Upper lobe of left lung (tissue), 6 donors: ENCODE data around the gene FADS2. TPM values are rescaled to one million over a fixed set of nuclear protein-coding genes. Genes with fewer than 3 reads are reported as not detected.

Source experiments
- ATAC-seq, 2 donors: fragments of 200-7000 bp; cut with Tn5 transposase; one replicate each; pipeline ENCODE4 v1.9.1; 2022; ENCODE audit warnings: mild to moderate bottlenecking in 2 of 2, moderate library complexity in 2 of 2; ENCODE audit not compliant: low FRiP score in 2 of 2
- DNase-seq, 2 donors: peaks; one replicate each; pipeline ENCODE4 v3.0.0-alpha.2; 2019 to 2020
- H3K27ac ChIP-seq, 4 donors: fragments of 200-600 bp; sonication (generic); one replicate each; pipeline ENCODE4 v1.5.1; 2016 to 2019
- H3K27me3 ChIP-seq, 4 donors: fragments of 200-600 bp; sonication (generic); one replicate each; pipeline ENCODE4 v1.5.1; 2017 to 2019
- H3K36me3 ChIP-seq, 4 donors: fragments of 200-600 bp; sonication (generic); one replicate each; pipeline ENCODE4 v1.5.1; 2016 to 2019
- H3K4me1 ChIP-seq, 4 donors: fragments of 200-600 bp; sonication (generic); one replicate each; pipeline ENCODE4 v1.5.1; 2018 to 2019
- H3K4me3 ChIP-seq, 4 donors: fragments of 200-600 bp; sonication (generic); one replicate each; pipeline ENCODE4 v1.5.1; 2017 to 2019; ENCODE audit warnings: mild to moderate bottlenecking in 2 of 4, moderate library complexity in 1 of 4
- H3K9me3 ChIP-seq, 4 donors: fragments of 200-600 bp; sonication (generic); one replicate each; pipeline ENCODE4 v1.5.1; 2018 to 2019
- EP300 ChIP-seq, 4 donors: sonication (generic); formaldehyde crosslinking; IDR thresholded peaks; one replicate each; pipeline ENCODE4 v1.5.1; 2017; ENCODE audit warnings: antibody characterized with exemption in 4 of 4, control low read depth in 2 of 4
- POLR2A ChIP-seq, 4 donors: fragments of 450-650 bp; IDR thresholded peaks; one replicate each; pipeline ENCODE4 v1.5.1; 2016 to 2017; ENCODE audit warnings: antibody characterized with exemption in 4 of 4, mild to moderate bottlenecking in 2 of 4
- POLR2AphosphoS5 ChIP-seq, 2 donors: sonication (generic); formaldehyde crosslinking; IDR thresholded peaks; one replicate each; pipeline ENCODE4 v1.5.1; 2017; ENCODE audit warnings: antibody characterized with exemption in 2 of 2
- WGBS, 2 donors: methylation state at CpG; one replicate each; pipeline ENCODE4 v1.1.5; 2017 to 2018; 5-methylcytosine and 5-hydroxymethylcytosine counted together
- total RNA-seq, 6 donors: library from RNA; depleted of rRNA in 4 of 6; stranded (reverse); fragments of >200 nt in 4 of 6; gene quantifications; one replicate each; pipeline versions ENCODE4 v1.1.0 to v1.2.1, GENCODE V29; 2016 to 2021
- TF ChIP-seq, protein P1 (sequence below), 6 experiments: fragments of 450-650 bp in 4 of 6; fragments of 200-600 bp in 2 of 6; sonication (generic) in 2 of 6; IDR thresholded peaks; one replicate each; pipeline ENCODE4 v1.5.1; 2016 to 2019; ENCODE audit warnings: antibody characterized with exemption in 6 of 6
- donor health status: DM: no; HTN: no; CAD: no; lungs with moderate emphysema.
- donor health status: DM: no; HTN: yes; CAD: no; lungs with severe emphysema.

Gene FADS2
- total RNA-seq, 6 donors from 2014 or later = 13.5 to 92.5 (median 50.7) TPM

DNA sequence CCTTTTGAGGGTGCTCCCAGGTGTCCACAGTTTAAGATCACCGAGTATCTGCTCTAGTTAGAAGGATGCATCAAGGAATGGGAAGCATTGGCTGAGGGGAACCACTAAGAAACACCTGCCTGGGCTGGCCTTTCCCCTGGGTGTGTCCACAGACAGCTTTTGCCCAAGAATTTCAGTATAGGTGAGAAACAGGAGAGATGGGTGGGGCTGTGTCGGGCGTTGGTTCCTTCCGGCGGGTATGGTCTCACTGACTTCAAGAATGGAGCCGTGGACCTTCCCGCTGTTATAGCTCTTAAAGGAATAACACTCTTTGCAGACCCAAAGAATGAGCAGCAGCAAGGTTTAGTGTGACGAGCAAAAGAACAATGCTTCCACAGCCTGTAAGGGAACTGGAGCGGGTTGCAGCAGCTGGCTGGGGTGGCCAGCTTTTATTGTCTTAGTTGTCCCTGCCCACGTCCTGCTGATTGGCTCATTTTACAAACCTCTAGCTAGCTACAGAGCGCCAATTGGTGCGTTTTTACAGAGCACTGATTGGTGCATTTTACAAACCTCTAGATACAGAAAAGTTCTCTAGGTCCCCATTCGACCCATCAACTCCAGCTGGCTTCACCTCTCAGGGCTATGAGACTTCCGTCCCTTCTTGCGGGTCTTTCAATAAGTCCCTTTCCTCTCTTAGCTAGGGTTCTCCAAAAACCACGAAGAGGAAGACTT is 13.7 kb upstream of the FADS2 start:
- no peak for ATAC-seq
- peak in 1 of 2 donors; percentile 42 for DNase-seq
- H3K9me3 ChIP-seq = no peaks in the 10 kb centered on the region
- H3K4me1 ChIP-seq = peaks cover 5 to 27% (median 10%) of the 10 kb centered on the region in 4 donors
- peak overlapping the region in 3 of 4 donors; percentile 72 to 84 (median 73) for H3K4me3 ChIP-seq
- 70 to 75% methylated on average over 16 of the region's 16 CpGs for WGBS, 2 donors
- peak overlapping the region; percentile 97 to 99 (median 98) for H3K27ac ChIP-seq
- no peaks in the 10 kb centered on the region for H3K27me3 ChIP-seq
- TF ChIP-seq POLR2A (IDR thresholded peaks at IDR 0.05) (peak in 1 of 4 donors; percentile 15), POLR2AphosphoS5 (IDR thresholded peaks at IDR 0.05) (no peak), EP300 (IDR thresholded peaks at IDR 0.05) (no peak)
- TF ChIP-seq, protein P1, sequence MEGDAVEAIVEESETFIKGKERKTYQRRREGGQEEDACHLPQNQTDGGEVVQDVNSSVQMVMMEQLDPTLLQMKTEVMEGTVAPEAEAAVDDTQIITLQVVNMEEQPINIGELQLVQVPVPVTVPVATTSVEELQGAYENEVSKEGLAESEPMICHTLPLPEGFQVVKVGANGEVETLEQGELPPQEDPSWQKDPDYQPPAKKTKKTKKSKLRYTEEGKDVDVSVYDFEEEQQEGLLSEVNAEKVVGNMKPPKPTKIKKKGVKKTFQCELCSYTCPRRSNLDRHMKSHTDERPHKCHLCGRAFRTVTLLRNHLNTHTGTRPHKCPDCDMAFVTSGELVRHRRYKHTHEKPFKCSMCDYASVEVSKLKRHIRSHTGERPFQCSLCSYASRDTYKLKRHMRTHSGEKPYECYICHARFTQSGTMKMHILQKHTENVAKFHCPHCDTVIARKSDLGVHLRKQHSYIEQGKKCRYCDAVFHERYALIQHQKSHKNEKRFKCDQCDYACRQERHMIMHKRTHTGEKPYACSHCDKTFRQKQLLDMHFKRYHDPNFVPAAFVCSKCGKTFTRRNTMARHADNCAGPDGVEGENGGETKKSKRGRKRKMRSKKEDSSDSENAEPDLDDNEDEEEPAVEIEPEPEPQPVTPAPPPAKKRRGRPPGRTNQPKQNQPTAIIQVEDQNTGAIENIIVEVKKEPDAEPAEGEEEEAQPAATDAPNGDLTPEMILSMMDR (IDR thresholded peaks at IDR 0.05) = no peak
- peaks cover 7 to 36% (median 28%) of the 10 kb centered on the region in 4 donors for H3K36me3 ChIP-seq

DNA sequence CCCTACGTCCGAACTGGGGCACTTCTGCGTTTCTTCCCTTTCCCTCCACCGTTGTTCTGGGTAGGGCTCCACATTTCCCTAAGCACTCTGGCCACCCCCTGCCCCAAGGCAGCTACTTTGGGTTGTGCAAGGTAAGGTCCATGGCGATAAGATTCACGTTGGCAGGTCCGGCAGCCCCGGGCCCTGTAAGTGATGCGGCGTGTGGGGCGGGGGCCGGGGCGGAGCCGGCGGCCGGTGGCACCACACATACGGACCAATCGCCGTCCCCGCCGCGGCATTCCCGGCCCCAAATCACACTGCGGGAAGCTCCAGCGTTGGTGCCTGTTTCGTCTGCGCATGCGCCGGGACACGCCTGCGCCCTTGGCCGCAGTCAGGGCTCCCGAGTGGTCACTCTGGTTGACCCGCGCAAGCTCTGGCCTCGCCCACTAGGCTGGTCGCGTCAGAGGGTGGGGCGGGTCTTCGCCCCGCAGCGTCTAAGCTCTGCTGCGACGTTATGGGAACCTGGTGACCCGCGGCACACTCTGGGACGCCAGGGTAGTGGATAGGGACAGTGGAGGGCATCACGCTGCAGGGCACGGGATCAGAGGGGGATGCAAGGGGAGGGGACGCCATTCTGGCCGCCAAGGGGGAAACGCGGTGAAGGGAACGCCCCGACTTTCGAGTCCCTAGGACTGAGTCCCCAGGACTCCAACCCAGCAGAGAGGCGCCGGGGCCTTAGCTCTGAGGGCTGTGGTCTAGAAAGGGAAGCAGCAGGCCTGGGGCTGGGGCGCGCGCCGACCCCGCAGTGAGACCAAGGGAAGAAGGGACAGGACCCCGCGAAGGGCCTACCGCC is 12.9 kb upstream of the FADS2 start:
- TF ChIP-seq, protein P1 (IDR thresholded peaks at IDR 0.05) = peak in 1 of 6 experiments; percentile 35
- peak in 3 of 4 donors; percentile 91 to 99 (median 93) for TF ChIP-seq POLR2A (IDR thresholded peaks at IDR 0.05)
- TF ChIP-seq POLR2AphosphoS5 (IDR thresholded peaks at IDR 0.05) = peak; percentile 98 to 99
- peak in 1 of 4 donors; percentile 47 for TF ChIP-seq EP300 (IDR thresholded peaks at IDR 0.05)
- no peaks in the 10 kb centered on the region for H3K9me3 ChIP-seq
- WGBS, 2 donors = 1 to 2% methylated on average over 8 to 38 of the region's 66 CpGs
- H3K27ac ChIP-seq = peak overlapping the region; percentile 97 to 99 (median 98)
- H3K36me3 ChIP-seq = peaks cover 3 to 28% (median 22%) of the 10 kb centered on the region in 4 donors
- peaks cover 5 to 27% (median 10%) of the 10 kb centered on the region in 4 donors for H3K4me1 ChIP-seq
- DNase-seq (peak; percentile 98), ATAC-seq (peak; percentile 97)
- no peaks in the 10 kb centered on the region for H3K27me3 ChIP-seq
- H3K4me3 ChIP-seq = peak overlapping the region; percentile 53 to 84 (median 72)

DNA sequence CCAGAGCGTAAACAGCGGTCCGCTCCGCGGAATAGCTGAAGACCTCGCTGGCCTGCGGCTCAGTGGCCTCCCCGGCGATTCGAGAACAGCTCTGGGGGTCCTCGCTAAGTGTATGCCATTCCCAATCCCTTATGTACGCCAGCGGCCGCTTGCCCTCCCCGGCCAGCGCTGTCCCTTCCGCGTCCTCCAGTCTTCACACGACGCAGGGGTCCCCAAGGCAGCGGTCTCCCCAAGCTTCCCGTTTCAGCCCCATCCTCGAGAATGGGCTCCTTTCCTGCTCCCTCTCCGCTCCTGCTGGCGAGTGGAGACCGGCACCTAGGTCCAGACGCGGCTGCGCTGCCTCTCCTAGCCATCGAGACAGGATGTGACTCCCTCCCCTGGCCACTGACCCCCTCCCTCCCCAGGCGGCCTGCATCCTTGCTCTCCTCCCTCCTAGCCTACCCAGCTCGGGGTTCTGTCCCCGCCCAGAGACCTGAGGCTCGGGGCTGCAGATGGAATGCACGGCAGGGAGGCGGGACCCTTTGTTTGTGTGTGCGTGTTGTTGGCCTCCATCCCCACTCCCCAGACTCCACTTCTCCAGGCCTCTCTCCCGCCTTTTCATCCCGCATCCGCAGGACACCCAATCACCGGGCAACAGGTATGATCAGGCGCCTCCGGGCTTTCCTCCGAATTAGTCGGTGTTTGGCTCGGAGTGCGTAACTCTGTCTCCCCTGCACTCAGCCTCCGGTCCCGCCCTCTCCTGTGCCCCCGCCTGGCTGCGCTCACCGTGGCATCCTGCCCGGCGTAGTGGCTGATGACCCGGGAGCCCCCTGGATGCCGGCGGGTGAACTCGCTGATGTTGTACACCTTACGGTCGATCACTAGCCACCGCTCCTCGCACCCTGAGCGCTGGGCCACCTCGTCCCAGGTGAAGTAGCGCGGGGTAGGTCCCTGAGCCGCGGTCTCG is 12.0 kb upstream of the FADS2 start:
- DNase-seq = peak; percentile 68 to 91
- Histone ChIP-seq H3K36me3 (peaks cover 2 to 19% (median 16%) of the 10 kb centered on the region in 4 donors), H3K27ac (peak overlapping the region; percentile 97 to 99 (median 98)), H3K4me1 (peaks cover 5 to 27% (median 10%) of the 10 kb centered on the region in 4 donors), H3K4me3 (peak overlapping the region; percentile 53 to 84 (median 72)), H3K27me3 (no peaks in the 10 kb centered on the region), H3K9me3 (no peaks in the 10 kb centered on the region)
- WGBS, 2 donors = 1% methylated on average over 34 to 55 of the region's 69 CpGs
- TF ChIP-seq POLR2AphosphoS5 (IDR thresholded peaks at IDR 0.05) (peak; percentile 10 to 34), EP300 (IDR thresholded peaks at IDR 0.05) (no peak)
- ATAC-seq = peak; percentile 59 to 79

DNA sequence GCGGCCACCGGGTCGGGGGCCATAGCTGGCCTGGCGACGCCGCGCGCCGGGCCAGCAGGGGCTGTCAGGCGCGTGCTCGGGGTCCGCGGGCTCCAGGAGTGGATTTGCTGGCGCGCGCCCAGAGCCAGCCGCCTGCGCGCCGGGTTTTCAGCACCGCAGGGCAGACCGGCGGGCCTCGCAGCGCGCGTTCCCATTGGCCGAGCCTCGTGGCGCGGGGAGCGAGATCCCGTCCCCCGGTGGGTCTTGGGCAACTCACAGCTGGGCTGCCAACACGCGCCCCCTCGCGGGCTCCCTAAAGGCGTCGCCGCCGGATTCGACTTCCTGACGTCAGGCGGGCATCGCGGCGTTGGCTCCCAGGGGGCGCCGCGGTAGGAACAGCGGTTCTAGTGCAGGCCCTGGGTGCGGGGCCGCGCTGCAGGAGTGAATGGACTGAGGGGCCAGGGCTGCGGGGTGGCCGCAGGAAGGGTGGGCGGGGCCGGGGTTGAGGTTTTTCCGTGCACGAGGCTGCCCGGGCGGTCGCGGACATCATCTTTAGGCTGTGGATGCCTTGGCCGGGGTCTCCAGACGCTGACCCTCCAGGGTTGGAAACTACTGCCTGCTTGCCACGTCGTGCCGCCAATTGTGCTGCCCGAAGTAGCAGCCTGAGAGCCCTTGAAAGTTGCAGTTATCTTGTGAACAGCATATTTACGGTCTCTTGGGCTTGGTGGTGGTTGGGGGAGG is 11.2 kb upstream of the FADS2 start, which contains the start of gene FADS1:
FADS1 (minus strand) TSS at position 268 of the 720 bp plus-strand sequence; CDS start at position 194, 74 bp downstream.
- 1 to 5% methylated on average over 13 to 15 of the region's 73 CpGs for WGBS, 2 donors
- Histone ChIP-seq H3K36me3 (peaks cover 2 to 11% (median 9%) of the 10 kb centered on the region in 4 donors), H3K27me3 (no peaks in the 10 kb centered on the region), H3K9me3 (no peaks in the 10 kb centered on the region), H3K4me3 (peak within 1 kb of the TSS; percentile 53 to 84 (median 72)), H3K4me1 (peaks cover 5 to 27% (median 10%) of the 10 kb centered on the region in 4 donors), H3K27ac (peak within 1 kb of the TSS; percentile 97 to 99 (median 98))
- peak in 2 of 4 donors; percentile 66 to 76 for TF ChIP-seq POLR2A (IDR thresholded peaks at IDR 0.05)
- TF ChIP-seq POLR2AphosphoS5 (IDR thresholded peaks at IDR 0.05) = peak; percentile 66 to 73
- peak in 1 of 4 donors; percentile 39 for TF ChIP-seq EP300 (IDR thresholded peaks at IDR 0.05)
- TF ChIP-seq, protein P1 (IDR thresholded peaks at IDR 0.05) = peak; percentile 55 to 84 (median 63)
- DNase-seq = peak; percentile 96 to 97
- peak; percentile 76 for ATAC-seq
